Activated T-helper 1 cell treated with anti-CD3 and anti-CD28 coated beads, Interleukin-12 subunit alpha, Interleukin-12 subunit beta, Interleukin-2, Interleukin-4 antibody, amounts not matched to agents 30 ng/mL and 10 ng/mL and 1 ng/mL, durations not matched to agents 14 hours and 24 hours and 36 hours (primary cell): ENCODE measurements around the gene ZBTB7A. TPM values are rescaled to one million over a fixed set of nuclear protein-coding genes. Genes with fewer than 3 reads are reported as not detected.

ENCODE experiments used
- DNase-seq: peaks from one replicate; pipeline ENCODE4 v3.0.0; 2021; ENCODE audit warnings: low spot score
- H3K27ac Mint-ChIP-seq: one replicate; pipeline ENCODE4 v1.8.0; 2021; ENCODE audit warnings: mild to moderate bottlenecking, mixed read lengths
- H3K27me3 Mint-ChIP-seq: one replicate; pipeline ENCODE4 v1.8.0; 2022; ENCODE audit warnings: mild to moderate bottlenecking, moderate library complexity, mixed read lengths; ENCODE audit not compliant: insufficient read depth
- H3K36me3 Mint-ChIP-seq: one replicate; pipeline ENCODE4 v1.8.0; 2021; ENCODE audit warnings: low read depth, mixed read lengths
- H3K4me1 Mint-ChIP-seq: one replicate; pipeline ENCODE4 v1.8.0; 2021; ENCODE audit warnings: low read depth, mixed read lengths
- H3K4me3 Mint-ChIP-seq: one replicate; pipeline ENCODE4 v1.8.0; 2021; ENCODE audit warnings: mild to moderate bottlenecking, moderate library complexity, mixed read lengths
- H3K9me3 Mint-ChIP-seq: one replicate; pipeline ENCODE4 v1.8.0; 2021; ENCODE audit warnings: mixed read lengths
- intact Hi-C: fragments of 100-400 bp; cut with micrococcal nuclease; formaldehyde crosslinking; loops from one replicate; pipeline ENCODE4 v1.15.1; 2024
- total RNA-seq: library from RNA; stranded (reverse); gene quantifications from 2 replicates; pipeline ENCODE4 v1.2.3, GENCODE V29; 2022

ZBTB7A gene
- total RNA-seq, 1 donor from 2014 or later, result 41.3 TPM

GRCh38 chr19:4062419-4063368 is 4.0 kb downstream of the ZBTB7A start:
- Mint-ChIP-seq H3K36me3 (peaks cover 5% of the 10 kb centered on the region), H3K27ac (no peak overlapping the region), H3K27me3 (no peaks in the 10 kb centered on the region), H3K4me1 (no peaks in the 10 kb centered on the region), H3K4me3 (peak overlapping the region; percentile 39), H3K9me3 (no peaks in the 10 kb centered on the region)
- DNase-seq, result no peak
- intact Hi-C loops, result no loop called here

DNA sequence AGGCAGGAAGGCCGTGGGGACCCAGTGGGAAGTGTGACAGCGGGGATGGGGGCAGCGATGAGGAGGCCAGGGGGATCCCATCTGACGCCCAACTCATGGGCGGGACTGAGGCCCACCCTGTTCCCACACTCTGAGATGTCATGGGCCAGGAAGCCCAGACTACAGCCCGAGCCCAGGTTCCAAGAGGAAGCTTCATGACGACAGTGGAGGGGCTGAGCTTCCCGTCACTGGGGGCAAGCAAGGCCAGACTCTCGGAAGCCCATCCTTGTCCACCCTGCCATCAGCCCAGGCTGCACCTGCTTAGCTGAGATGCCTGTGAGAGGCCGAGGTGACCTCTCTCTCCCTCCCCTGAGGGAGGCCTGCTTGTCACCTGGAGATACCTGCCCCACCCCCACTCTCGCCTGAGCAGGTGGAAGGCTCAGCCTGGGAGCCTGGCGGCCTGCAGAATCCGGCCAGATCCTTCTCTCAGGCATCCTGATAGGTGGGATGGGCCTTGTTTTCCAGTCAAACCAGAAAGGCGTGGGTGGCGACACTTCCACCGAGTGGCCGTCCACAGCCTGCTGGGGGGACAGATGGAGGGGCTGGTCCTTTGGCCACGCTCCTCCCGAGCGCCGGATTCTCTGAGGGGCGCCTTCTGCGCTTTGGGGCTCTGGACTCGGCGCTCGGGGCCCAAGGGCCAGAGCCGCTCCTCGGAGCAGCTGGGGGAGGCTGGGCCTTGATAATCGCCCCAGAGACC is 4.8 kb downstream of the ZBTB7A start:
- Mint-ChIP-seq H3K4me3 (peak overlapping the region; percentile 11), H3K9me3 (no peaks in the 10 kb centered on the region), H3K4me1 (no peaks in the 10 kb centered on the region), H3K27me3 (no peaks in the 10 kb centered on the region), H3K27ac (no peak overlapping the region), H3K36me3 (peaks cover 9% of the 10 kb centered on the region)
- intact Hi-C loops, result no loop called here
- DNase-seq, result no peak

DNA sequence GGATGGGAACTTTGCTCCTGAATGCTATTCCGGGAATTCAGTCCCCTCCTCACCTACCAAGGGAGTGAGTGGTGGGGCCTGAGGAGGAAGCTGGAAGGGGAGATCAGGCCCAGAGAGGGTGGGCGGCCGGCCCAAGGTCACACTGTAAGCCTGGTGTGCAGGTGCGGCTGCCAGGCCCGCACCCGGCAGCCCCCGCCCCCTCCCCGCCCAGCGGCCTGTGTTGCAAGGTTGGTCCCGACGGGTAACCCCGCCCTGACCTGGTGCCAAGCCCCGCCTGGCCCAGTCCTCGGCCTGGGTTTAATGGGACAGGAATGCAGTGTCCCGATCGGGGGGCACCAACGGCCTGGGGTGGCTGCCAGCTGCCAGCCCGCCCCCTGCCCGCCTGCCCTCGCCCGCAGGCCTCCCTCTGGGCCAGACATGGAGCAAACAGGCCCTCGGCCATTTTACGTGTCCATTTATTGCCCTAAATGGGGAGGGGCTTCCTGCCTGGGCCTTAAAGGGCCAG is 5.5 kb downstream of the ZBTB7A start:
- no peaks in the 10 kb centered on the region for H3K4me1 Mint-ChIP-seq
- H3K4me3 Mint-ChIP-seq, result no peak overlapping the region
- peaks cover 9% of the 10 kb centered on the region for H3K36me3 Mint-ChIP-seq
- H3K27ac Mint-ChIP-seq, result no peak overlapping the region
- H3K27me3 Mint-ChIP-seq, result no peaks in the 10 kb centered on the region
- H3K9me3 Mint-ChIP-seq, result no peaks in the 10 kb centered on the region
- intact Hi-C loops, result no loop called here
- no peak for DNase-seq

DNA sequence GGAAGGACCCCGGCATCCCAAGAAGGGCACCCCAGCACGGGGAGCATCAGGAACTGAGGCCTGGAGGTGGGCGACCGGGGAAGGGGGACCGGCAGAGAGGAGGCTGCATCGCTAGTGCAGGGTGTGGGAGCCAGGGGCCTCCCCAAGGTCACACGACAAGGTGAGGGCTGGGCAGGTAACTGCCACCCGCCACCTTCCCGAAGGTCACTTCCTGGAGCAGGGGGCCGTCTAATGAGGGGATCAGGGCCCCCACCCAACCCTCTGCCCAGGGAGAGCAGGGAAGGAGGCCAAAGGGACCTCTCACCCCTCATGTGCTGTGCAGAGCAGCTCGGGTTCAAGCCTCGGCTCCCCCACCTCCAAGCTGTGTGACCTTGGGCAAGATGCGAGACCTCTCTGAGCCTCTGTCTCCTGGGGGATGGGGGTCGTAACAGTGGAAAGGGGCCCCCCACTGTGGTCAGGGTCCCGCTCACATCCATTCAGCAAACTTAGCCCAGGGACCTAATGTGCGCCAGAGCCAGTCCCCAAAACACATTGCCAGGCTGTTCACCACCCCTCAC is 6.0 kb downstream of the ZBTB7A start:
- Mint-ChIP-seq H3K9me3 (no peaks in the 10 kb centered on the region), H3K36me3 (peaks cover 14% of the 10 kb centered on the region), H3K4me3 (no peak overlapping the region), H3K4me1 (no peaks in the 10 kb centered on the region), H3K27me3 (no peaks in the 10 kb centered on the region), H3K27ac (no peak overlapping the region)
- no peak for DNase-seq
- intact Hi-C loops, result no loop called here

- peak overlapping the region; percentile 19 for H3K4me3 Mint-ChIP-seq
Observed at GRCh38 chr19:4059891-4060620, 6.6 kb downstream of the ZBTB7A start.

GRCh38 chr19:4059453-4059871 is 7.2 kb downstream of the ZBTB7A start:
- H3K4me3 Mint-ChIP-seq, result no peak overlapping the region
- intact Hi-C loops, result no loop called here
- H3K27me3 Mint-ChIP-seq, result no peaks in the 10 kb centered on the region
- H3K27ac Mint-ChIP-seq, result no peak overlapping the region
- no peaks in the 10 kb centered on the region for H3K9me3 Mint-ChIP-seq
- no peaks in the 10 kb centered on the region for H3K4me1 Mint-ChIP-seq
- peaks cover 15% of the 10 kb centered on the region for H3K36me3 Mint-ChIP-seq
- DNase-seq, result no peak

More at GRCh38 chr19:4059891-4060620, 6.6 kb downstream of the ZBTB7A start:
- H3K36me3 Mint-ChIP-seq, result peaks cover 15% of the 10 kb centered on the region
- no peaks in the 10 kb centered on the region for H3K27me3 Mint-ChIP-seq
- DNase-seq, result no peak
- peak overlapping the region; percentile 44 for H3K27ac Mint-ChIP-seq
- no peaks in the 10 kb centered on the region for H3K9me3 Mint-ChIP-seq
- intact Hi-C loops, result no loop called here
- no peaks in the 10 kb centered on the region for H3K4me1 Mint-ChIP-seq

- Mint-ChIP-seq H3K27me3 (no peaks in the 10 kb centered on the region), H3K4me3 (no peak overlapping the region), H3K4me1 (no peaks in the 10 kb centered on the region), H3K36me3 (peaks cover 14% of the 10 kb centered on the region), H3K9me3 (no peaks in the 10 kb centered on the region), H3K27ac (no peak overlapping the region)
- intact Hi-C loops, result no loop called here
- DNase-seq, result no peak
Observed at GRCh38 chr19:4058693-4059452, 7.8 kb downstream of the ZBTB7A start.

- Mint-ChIP-seq H3K4me3 (no peak overlapping the region), H3K27ac (no peak overlapping the region), H3K27me3 (no peaks in the 10 kb centered on the region), H3K36me3 (peaks cover 17% of the 10 kb centered on the region), H3K9me3 (no peaks in the 10 kb centered on the region), H3K4me1 (peaks cover 7% of the 10 kb centered on the region)
- DNase-seq, result no peak
- intact Hi-C loops, result no loop called here
Observed at GRCh38 chr19:4057931-4058692, 8.6 kb downstream of the ZBTB7A start.

- H3K36me3 Mint-ChIP-seq, result peaks cover 32% of the 10 kb centered on the region
- H3K9me3 Mint-ChIP-seq, result no peaks in the 10 kb centered on the region
- H3K4me1 Mint-ChIP-seq, result peaks cover 23% of the 10 kb centered on the region
Observed at GRCh38 chr19:4055209-4055552, 11.5 kb downstream of the ZBTB7A start.

DNA sequence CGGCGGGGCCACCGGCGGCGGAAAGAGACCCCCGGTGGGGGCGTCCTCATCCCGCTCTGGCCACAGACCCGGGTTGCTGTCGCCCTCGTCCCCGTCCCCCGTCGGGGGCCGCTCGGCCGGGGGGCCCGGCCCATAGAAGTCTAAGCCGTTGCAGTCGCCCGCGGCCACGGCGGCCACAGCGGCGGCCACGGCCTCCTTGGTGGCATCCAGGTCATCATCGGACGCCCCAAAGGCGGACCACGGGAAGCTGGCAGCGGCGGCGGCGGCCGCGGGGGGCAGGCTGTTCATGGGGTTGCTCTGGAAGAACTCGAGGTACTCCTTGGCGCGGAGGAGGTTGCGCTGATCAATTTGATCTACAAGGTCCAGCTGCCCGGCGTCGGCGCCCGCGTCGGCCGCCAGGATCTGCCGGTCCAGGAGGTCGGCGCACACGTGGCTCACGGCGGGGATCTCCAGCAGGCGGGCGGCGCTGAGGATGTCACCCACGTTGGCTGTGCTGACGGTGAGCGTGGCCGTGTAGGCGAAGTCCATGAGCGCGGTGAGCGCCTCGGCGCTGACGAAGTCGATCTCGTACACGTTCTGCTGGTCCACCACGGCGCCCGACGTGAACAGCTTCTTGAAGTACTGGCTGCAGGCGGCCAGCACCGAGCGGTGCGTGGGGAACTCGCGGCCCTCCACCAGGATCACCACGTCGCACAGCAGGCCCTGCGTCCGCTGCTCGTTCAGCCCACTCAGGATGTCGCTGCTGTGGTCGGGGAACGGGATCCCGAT is 12.1 kb downstream of the ZBTB7A start:
- H3K4me3 Mint-ChIP-seq, result no peak overlapping the region
- no peak overlapping the region for H3K27ac Mint-ChIP-seq
- intact Hi-C loops, result no loop called here
- peaks cover 34% of the 10 kb centered on the region for H3K36me3 Mint-ChIP-seq
- DNase-seq, result no peak
- peaks cover 23% of the 10 kb centered on the region for H3K4me1 Mint-ChIP-seq
- H3K9me3 Mint-ChIP-seq, result no peaks in the 10 kb centered on the region
- no peaks in the 10 kb centered on the region for H3K27me3 Mint-ChIP-seq

More at GRCh38 chr19:4055209-4055552, 11.5 kb downstream of the ZBTB7A start:
- no peak for DNase-seq
- intact Hi-C loops, result no loop called here
- Mint-ChIP-seq H3K4me3 (no peak overlapping the region), H3K27ac (no peak overlapping the region), H3K27me3 (no peaks in the 10 kb centered on the region)
